ENCODE measurements around the gene ARHGEF38. TPM values are rescaled to one million over a fixed set of nuclear protein-coding genes. Genes with fewer than 3 reads are reported as not detected.

Gene ARHGEF38
- total RNA-seq, 2 donors from 2014 or later: 0.51 to 2.1 TPM

DNA sequence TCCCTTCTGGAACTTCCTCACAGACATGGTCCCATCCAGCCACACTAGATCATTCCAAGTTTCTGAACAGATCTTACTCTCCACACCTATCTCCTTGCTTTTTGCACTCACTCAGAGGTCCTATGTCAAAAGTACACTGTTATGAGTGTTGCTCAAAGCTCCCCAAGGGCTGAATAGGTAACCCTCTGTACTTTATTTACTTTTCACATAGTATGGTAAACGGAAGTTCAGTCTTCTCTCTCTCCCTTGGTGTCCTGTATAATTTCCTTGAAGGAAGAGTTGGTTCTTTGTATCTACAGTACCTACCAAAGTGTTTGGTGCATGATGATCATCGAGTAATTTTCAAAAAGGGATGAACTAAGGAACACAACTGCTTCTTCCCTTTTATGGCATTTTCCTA, 74.4 kb downstream of the ARHGEF38 start:
- Histone ChIP-seq H3K4me1 (ENCODE audit: control insufficient read depth, insufficient read depth, low read length) (no peaks in the 10 kb centered on the region), H3K36me3 (ENCODE audit: control insufficient read depth, insufficient read depth, low read length) (no peaks in the 10 kb centered on the region), H3K9me3 (ENCODE audit: control insufficient read depth, low read length) (no peaks in the 10 kb centered on the region), H3K4me3 (ENCODE audit: low read length) (no peak overlapping the region), H3K9ac (ENCODE audit: extremely low read depth, low read length, poor library complexity, severe bottlenecking) (no peak overlapping the region), H3K27me3 (ENCODE audit: control insufficient read depth, insufficient read depth, low read length, poor library complexity, severe bottlenecking) (no peaks in the 10 kb centered on the region), H3K27ac (ENCODE audit: low read depth, low read length) (no peak overlapping the region)
- H3K27me3 Mint-ChIP-seq (ENCODE audit: insufficient read depth): peaks cover 3% of the 10 kb centered on the region
- peaks cover 24% of the 10 kb centered on the region for H3K4me1 Mint-ChIP-seq
- DNase-seq: no peak
- H3K27ac Mint-ChIP-seq: no peak overlapping the region
- H3K9me3 Mint-ChIP-seq: no peaks in the 10 kb centered on the region
- H3K36me3 Mint-ChIP-seq (ENCODE audit: low read depth): no peaks in the 10 kb centered on the region
- H3K4me3 Mint-ChIP-seq: no peak overlapping the region
- TF ChIP-seq, protein P1, sequence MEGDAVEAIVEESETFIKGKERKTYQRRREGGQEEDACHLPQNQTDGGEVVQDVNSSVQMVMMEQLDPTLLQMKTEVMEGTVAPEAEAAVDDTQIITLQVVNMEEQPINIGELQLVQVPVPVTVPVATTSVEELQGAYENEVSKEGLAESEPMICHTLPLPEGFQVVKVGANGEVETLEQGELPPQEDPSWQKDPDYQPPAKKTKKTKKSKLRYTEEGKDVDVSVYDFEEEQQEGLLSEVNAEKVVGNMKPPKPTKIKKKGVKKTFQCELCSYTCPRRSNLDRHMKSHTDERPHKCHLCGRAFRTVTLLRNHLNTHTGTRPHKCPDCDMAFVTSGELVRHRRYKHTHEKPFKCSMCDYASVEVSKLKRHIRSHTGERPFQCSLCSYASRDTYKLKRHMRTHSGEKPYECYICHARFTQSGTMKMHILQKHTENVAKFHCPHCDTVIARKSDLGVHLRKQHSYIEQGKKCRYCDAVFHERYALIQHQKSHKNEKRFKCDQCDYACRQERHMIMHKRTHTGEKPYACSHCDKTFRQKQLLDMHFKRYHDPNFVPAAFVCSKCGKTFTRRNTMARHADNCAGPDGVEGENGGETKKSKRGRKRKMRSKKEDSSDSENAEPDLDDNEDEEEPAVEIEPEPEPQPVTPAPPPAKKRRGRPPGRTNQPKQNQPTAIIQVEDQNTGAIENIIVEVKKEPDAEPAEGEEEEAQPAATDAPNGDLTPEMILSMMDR (conservative IDR thresholded peaks at IDR 0.05): no peak
- 95 to 100% methylated on average over 1 to 2 of the region's 2 CpGs for WGBS, 2 experiments (ENCODE audit: insufficient coverage in 1 of 2, insufficient read length in 1 of 2)

DNA sequence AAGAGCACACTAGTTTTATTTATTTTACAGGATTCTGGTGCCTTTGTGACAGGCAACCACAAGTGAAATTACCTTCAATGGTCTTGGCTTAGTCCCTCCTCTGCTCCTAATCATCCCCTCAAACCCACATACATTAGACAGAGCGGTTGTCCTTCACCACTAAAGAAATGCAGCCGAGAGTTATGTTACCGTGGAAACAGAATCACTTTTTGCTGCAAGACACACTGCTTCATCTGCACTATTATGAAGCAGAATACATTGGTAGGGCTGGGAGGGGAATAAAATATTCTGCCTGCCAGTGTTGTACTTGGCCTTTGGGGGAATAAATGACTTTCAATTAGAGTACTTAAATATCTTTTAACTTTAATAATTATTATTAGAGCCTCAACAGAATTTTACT, 75.2 kb downstream of the ARHGEF38 start:
- H3K27me3 ChIP-seq (ENCODE audit: control insufficient read depth, insufficient read depth, low read length, poor library complexity, severe bottlenecking): no peaks in the 10 kb centered on the region
- 94% methylated on average over 3 of the region's 3 CpGs; no CpG with 5 or more reads in 1 of the 2 experiments for WGBS, 2 experiments (ENCODE audit: insufficient coverage in 1 of 2, insufficient read length in 1 of 2)
- no peaks in the 10 kb centered on the region for H3K4me1 ChIP-seq (ENCODE audit: control insufficient read depth, insufficient read depth, low read length)
- peaks cover 3% of the 10 kb centered on the region for H3K27me3 Mint-ChIP-seq (ENCODE audit: insufficient read depth)
- H3K4me3 ChIP-seq (ENCODE audit: low read length): no peak overlapping the region
- peaks cover 24% of the 10 kb centered on the region for H3K4me1 Mint-ChIP-seq
- no peak overlapping the region for H3K4me3 Mint-ChIP-seq
- H3K9ac ChIP-seq (ENCODE audit: extremely low read depth, low read length, poor library complexity, severe bottlenecking): no peak overlapping the region
- H3K27ac ChIP-seq (ENCODE audit: low read depth, low read length): no peak overlapping the region
- no peaks in the 10 kb centered on the region for H3K36me3 Mint-ChIP-seq (ENCODE audit: low read depth)
- TF ChIP-seq, protein P1 (conservative IDR thresholded peaks at IDR 0.05): no peak
- H3K36me3 ChIP-seq (ENCODE audit: control insufficient read depth, insufficient read depth, low read length): no peaks in the 10 kb centered on the region
- no peaks in the 10 kb centered on the region for H3K9me3 Mint-ChIP-seq
- no peak overlapping the region for H3K27ac Mint-ChIP-seq
- no peaks in the 10 kb centered on the region for H3K9me3 ChIP-seq (ENCODE audit: control insufficient read depth, low read length)
- DNase-seq: no peak

DNA sequence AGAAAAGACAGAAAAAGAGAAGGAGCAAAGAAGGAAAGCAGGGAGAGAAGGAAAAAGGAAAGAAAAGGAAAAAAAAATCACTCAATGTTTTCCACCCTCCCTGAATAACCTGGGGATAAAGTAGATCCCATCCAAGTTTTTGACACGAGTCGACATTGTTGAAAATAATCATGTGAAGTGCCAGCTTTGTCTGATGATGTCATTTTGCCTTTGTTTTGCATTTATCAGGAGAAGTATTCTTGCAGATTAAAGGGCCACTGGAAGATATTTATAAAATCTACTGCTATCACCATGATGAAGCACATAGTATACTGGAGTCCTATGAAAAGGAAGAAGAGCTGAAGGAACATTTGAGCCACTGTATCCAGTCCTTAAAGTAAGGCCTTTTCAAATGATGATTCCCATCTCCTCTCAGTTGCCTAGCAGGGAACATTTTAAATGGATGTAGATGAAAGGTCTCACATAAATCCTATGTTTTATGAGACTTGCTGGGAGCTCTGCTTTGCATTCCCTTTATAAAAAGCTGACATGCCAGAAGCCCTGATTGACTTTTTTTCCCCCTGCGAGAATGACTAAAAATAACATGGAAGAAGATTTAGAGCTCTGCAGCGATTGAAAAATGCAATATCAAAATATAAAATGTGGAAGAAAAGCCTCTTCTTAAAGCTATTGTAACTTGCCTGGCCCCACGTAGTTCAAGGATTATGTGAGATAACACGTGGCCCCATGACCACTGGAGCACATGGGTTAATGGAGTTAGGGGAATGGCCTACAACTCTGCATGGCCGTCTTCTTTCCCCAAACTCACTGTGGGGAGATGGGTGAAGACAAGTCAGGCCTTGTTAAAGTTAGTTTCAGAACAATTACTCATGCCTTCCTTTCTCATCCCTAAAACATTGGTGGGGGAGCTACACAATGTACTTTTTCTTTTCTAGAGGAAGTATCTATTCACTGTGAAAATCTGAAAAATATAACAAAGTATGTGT, 78.5 kb downstream of the ARHGEF38 start:
- H3K27ac ChIP-seq (ENCODE audit: low read depth, low read length): no peak overlapping the region
- H3K36me3 Mint-ChIP-seq (ENCODE audit: low read depth): no peaks in the 10 kb centered on the region
- no peak overlapping the region for H3K4me3 ChIP-seq (ENCODE audit: low read length)
- TF ChIP-seq, protein P1 (conservative IDR thresholded peaks at IDR 0.05): no peak
- H3K9me3 Mint-ChIP-seq: no peaks in the 10 kb centered on the region
- no peaks in the 10 kb centered on the region for H3K36me3 ChIP-seq (ENCODE audit: control insufficient read depth, insufficient read depth, low read length)
- H3K9me3 ChIP-seq (ENCODE audit: control insufficient read depth, low read length): no peaks in the 10 kb centered on the region
- H3K27ac Mint-ChIP-seq: no peak overlapping the region
- H3K9ac ChIP-seq (ENCODE audit: extremely low read depth, low read length, poor library complexity, severe bottlenecking): no peak overlapping the region
- 90 to 95% methylated on average over 4 to 7 of the region's 7 CpGs for WGBS, 2 experiments (ENCODE audit: insufficient coverage in 1 of 2, insufficient read length in 1 of 2)
- H3K27me3 Mint-ChIP-seq (ENCODE audit: insufficient read depth): no peaks in the 10 kb centered on the region
- no peaks in the 10 kb centered on the region for H3K4me1 ChIP-seq (ENCODE audit: control insufficient read depth, insufficient read depth, low read length)
- peaks cover 24% of the 10 kb centered on the region for H3K4me1 Mint-ChIP-seq
- no peaks in the 10 kb centered on the region for H3K27me3 ChIP-seq (ENCODE audit: control insufficient read depth, insufficient read depth, low read length, poor library complexity, severe bottlenecking)
- no peak for DNase-seq
- H3K4me3 Mint-ChIP-seq: no peak overlapping the region

All from endodermal cell (in vitro differentiated cells).